GM18505 (cell line): ENCODE results near the gene PPP1R37.

ENCODE experiments used
- ATAC-seq: cut with Tn5 transposase; IDR thresholded peaks from one replicate; pipeline ENCODE4 v1.9.1; 2021; ENCODE audit not compliant: unreplicated experiment
- POLR2A ChIP-seq: IDR thresholded peaks from 4 replicates; pipeline ENCODE4 v1.6.1; 2011; ENCODE audit warnings: borderline replicate concordance; ENCODE audit not compliant: insufficient read depth, insufficient read length; ENCODE audit errors: extremely low read depth

The PPP1R37 gene

GRCh38 chr19:45092747-45093678 is at the start of gene PPP1R37:
Gene PPP1R37 (plus strand): TSS chr19:45093179. CDS start chr19:45093326, 147 bp downstream.
- peak; percentile 61 for ATAC-seq
- peak; percentile 38 for TF ChIP-seq POLR2A

- no peak for ATAC-seq
- TF ChIP-seq POLR2A, result no peak
Measured at GRCh38 chr19:45045671-45046353, 47.2 kb upstream of the PPP1R37 start.

DNA sequence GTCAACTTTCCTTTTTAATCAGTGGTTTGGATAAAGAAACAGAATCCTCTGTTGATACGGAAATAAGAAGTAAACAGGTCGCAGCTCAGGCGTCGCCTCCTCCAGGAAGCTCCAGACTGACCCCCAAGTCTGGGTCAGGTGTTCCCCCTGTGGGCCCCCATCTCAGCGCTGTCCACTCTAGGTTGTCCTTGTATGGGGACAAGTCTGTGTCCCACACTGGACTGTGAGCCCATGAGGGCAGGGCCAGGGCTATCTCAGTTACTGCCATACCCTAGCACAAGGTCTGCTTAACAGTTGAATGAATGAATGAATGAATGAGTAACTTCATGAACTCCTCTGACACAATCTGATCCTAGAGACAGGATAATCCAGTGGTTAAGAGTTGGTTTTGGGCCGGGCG is 46.6 kb upstream of the PPP1R37 start:
- no peak for TF ChIP-seq POLR2A
- ATAC-seq, result no peak

GRCh38 chr19:45047188-45047797 is 45.7 kb upstream of the PPP1R37 start:
- TF ChIP-seq POLR2A, result no peak

GRCh38 chr19:45049073-45049736 is 43.8 kb upstream of the PPP1R37 start:
- no peak for ATAC-seq
- TF ChIP-seq POLR2A, result no peak

More at GRCh38 chr19:45047188-45047797, 45.7 kb upstream of the PPP1R37 start:
- ATAC-seq, result no peak

DNA sequence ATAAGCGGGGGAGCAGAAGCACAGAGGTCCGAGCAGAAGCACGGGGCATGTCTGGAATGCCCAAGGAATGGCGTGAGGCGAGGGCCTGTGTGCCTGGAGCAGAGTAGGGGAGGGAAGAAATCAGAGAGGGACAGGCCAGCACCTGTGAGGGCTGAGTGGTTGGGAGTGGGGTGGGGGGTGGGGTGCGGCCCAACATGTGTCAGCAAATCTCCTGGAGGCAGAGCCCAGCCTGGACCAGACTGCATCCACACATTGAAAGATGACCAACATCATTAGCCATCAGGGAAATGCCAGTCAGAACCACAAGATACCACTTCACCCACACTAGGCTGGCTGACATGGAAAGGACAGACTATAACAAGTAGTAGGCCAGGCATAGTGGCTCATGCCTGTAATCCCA is 42.9 kb upstream of the PPP1R37 start:
- no peak for TF ChIP-seq POLR2A
- ATAC-seq, result no peak

GRCh38 chr19:45051929-45052579 is 40.9 kb upstream of the PPP1R37 start:
- peak; percentile 61 for ATAC-seq

DNA sequence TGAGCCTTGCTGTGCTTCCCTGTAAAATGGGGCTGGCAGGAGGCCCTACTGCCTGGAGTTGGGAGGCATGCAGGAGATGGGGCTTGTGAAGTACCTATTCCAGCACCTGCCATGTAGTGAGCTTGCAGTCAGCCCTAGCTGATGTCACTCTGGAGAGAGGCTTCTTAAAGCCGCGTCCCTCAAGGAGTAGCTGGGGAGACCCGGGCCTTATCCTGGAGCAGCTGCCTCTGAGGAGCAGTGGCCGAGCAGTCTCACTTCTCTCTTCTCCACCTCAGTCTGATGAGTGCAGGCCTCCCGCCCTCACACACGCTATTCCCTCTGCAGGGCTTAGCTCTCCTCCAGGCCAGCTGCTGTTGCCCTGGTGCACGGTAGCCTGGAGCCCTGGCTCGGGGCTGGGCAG is 36.1 kb upstream of the PPP1R37 start:
- no peak for TF ChIP-seq POLR2A
- no peak for ATAC-seq

More at GRCh38 chr19:45051929-45052579, 40.9 kb upstream of the PPP1R37 start:
- TF ChIP-seq POLR2A, result peak; percentile 23

DNA sequence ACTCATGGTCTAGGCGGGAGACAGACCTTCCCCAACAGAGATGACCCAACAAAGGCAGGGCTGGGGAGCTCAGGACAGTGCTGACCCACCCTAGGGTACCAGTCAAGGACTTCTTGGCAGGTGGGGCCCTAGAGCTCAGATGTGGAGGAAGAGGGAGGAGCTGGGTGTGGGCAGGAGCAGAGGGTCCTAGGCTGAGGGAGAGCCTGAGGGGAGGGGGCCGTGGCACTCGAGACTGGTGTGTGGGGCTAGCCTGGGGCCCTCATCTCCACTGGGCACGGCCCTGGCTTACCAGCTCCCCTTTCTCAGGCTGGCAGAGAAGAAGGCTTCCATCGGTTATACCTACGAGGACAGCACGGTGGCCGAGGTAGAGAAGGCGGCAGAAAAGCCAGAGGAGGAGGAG is 35.5 kb upstream of the PPP1R37 start:
- TF ChIP-seq POLR2A, result no peak
- no peak for ATAC-seq

- ATAC-seq, result no peak
Measured at GRCh38 chr19:45058622-45059159, 34.3 kb upstream of the PPP1R37 start.

DNA sequence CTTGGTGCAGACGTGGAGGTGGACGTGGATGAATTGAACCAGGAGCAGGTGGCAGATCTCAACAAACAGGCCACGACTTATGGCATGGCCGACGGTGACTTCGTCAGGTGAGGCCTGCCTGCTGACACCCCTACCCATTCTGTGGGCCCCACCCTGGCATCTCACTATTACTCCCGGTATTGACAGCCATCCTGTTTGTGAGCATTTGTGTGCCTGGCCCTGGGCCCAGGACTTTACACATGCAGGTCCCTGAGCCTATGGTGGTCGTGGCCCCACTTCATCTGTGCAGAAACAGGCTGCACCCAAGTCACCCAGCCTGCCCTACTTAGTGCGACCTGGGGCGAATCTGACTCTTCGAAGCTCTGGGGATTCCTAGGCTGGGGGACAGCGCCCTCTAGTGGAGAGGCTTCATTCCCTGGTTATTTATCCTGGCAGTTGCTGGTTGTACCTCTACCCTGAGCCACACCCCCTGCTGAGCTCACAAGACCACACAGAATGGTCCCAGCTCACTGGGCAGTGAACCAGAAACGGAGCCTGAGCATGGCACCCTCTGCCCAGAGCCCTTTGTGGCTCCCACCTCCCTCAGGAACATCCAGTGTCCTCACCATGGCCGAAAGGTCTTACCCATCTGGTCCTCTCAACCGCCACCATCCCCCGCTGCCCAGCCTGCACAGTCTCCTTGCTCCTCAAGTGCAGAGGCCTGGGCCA is 33.6 kb upstream of the PPP1R37 start:
- no peak for ATAC-seq
- peak; percentile 22 for TF ChIP-seq POLR2A

More at GRCh38 chr19:45058622-45059159, 34.3 kb upstream of the PPP1R37 start:
- TF ChIP-seq POLR2A, result no peak

DNA sequence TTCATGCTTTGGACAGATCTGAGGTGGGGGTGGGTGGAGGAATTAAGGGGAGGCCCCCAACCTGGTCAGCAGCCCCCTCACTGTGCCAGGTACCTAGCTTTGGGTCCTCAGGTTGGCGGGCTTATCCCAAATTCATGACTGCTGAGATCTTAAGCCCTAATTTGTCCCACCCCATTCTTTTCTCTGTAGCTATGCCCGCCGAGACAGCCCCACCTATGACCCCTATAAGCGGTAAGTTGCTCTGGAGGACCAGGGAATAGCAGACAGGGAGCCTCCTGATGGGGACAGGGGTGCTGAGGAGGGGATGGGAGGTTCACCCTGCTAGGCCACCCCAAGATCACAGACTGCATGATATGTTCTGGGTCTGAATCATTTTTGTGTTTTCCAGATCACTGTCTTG is 31.0 kb upstream of the PPP1R37 start:
- no peak for TF ChIP-seq POLR2A
- no peak for ATAC-seq
